B cell (primary cell): ENCODE results near the gene ZNF646. TPM values are rescaled to one million over a fixed set of nuclear protein-coding genes. Genes with fewer than 3 reads are reported as not detected.

Experiments
- ATAC-seq: fragments of 200-7000 bp; cut with Tn5 transposase; one replicate; pipeline ENCODE4 v1.10.0; 2021; ENCODE audit warnings: low read depth, mild to moderate bottlenecking, moderate number of reproducible peaks, moderate library complexity
- CTCF ChIA-PET: fragments of 350-600 bp; sonication (Branson Sonifier 250); formaldehyde crosslinking; loops from one replicate; lab custom pipeline; 2021; ENCODE audit warnings: antibody characterized with exemption, inconsistent platforms; lab: Charles Lee
- POLR2A ChIA-PET: fragments of 350-600 bp; sonication (Branson Sonifier 250); formaldehyde crosslinking; loops from one replicate; lab custom pipeline; 2021; ENCODE audit warnings: antibody characterized with exemption; lab: Charles Lee
- DNase-seq: peaks from one replicate; pipeline ENCODE4 v3.0.0; 2013
- H2AFZ ChIP-seq: 2 replicates; pipeline ENCODE4 v1.6.1; 2012; ENCODE audit warnings: mild to moderate bottlenecking, low read depth, low read length; ENCODE audit not compliant: insufficient read depth, poor library complexity, severe bottlenecking
- H3K27ac ChIP-seq, 2 donors: 1 replicate in 1 of 2; 2 replicates in 1 of 2; pipeline ENCODE4 v1.5.1; 2012 to 2013; ENCODE audit warnings: low read length in 2 of 2, mild to moderate bottlenecking in 2 of 2, moderate library complexity in 1 of 2
- H3K27me3 ChIP-seq, 4 experiments: fragments of 200-600 bp in 1 of 4; sonication (generic) in 1 of 4; replicated peaks in 1 of 4; 1 replicate in 2 of 4; 2 replicates in 2 of 4; pipeline versions ENCODE4 v1.6.1 to v1.7.0; 2013 to 2016; ENCODE audit warnings: low read length in 3 of 4, mild to moderate bottlenecking in 2 of 4, mixed read lengths in 1 of 4, moderate library complexity in 1 of 4; ENCODE audit not compliant: insufficient read depth in 4 of 4, control insufficient read depth in 3 of 4; ENCODE audit errors: control extremely low read depth in 1 of 4
- H3K36me3 ChIP-seq, 2 experiments: replicated peaks in 1 of 2; 1 replicate in 1 of 2; 2 replicates in 1 of 2; pipeline versions ENCODE4 v1.6.1 to v1.7.1; 2013; ENCODE audit warnings: low read length in 1 of 2; ENCODE audit not compliant: insufficient read depth in 2 of 2, control insufficient read depth in 1 of 2; ENCODE audit errors: control extremely low read depth in 1 of 2, extremely low read depth in 1 of 2
- H3K4me1 ChIP-seq, 2 donors: fragments of 200-600 bp in 1 of 2; sonication (generic) in 1 of 2; 1 replicate in 1 of 2; 2 replicates in 1 of 2; pipeline versions ENCODE4 v1.5.1 to v1.6.1; 2013 to 2017; ENCODE audit warnings: low read length in 2 of 2; ENCODE audit not compliant: control insufficient read depth in 2 of 2, insufficient read depth in 2 of 2
- H3K4me2 ChIP-seq: replicated peaks from 2 replicates; pipeline ENCODE3; 2012; ENCODE audit warnings: mild to moderate bottlenecking, low read depth, low read length; ENCODE audit not compliant: poor library complexity, severe bottlenecking
- H3K4me3 ChIP-seq, 5 experiments: fragments of 200-600 bp in 1 of 5; sonication (generic) in 1 of 5; 1 replicate in 3 of 5; 2 replicates in 2 of 5; pipeline versions ENCODE4 v1.5.1 to v1.7.0; 2011 to 2016; ENCODE audit warnings: low read length in 4 of 5, mild to moderate bottlenecking in 4 of 5, low read depth in 2 of 5, control low read depth in 1 of 5, moderate library complexity in 1 of 5; ENCODE audit not compliant: insufficient read depth in 1 of 5; ENCODE audit errors: control extremely low read depth in 1 of 5, extremely low read depth in 1 of 5
- H3K79me2 ChIP-seq: fragments of 200-600 bp; sonication (generic); one replicate; pipeline ENCODE4 v1.6.0; 2016; ENCODE audit warnings: low read length; ENCODE audit not compliant: control insufficient read depth, insufficient read depth
- H3K9ac ChIP-seq: fragments of 200-600 bp; sonication (generic); 2 replicates; pipeline ENCODE4 v1.6.1; 2017; ENCODE audit warnings: mild to moderate bottlenecking, low read length, moderate library complexity
- H3K9me3 ChIP-seq, 3 donors: one replicate each; pipeline versions ENCODE4 v1.6.1 to v1.7.1; 2013; ENCODE audit warnings: low read length in 2 of 3; ENCODE audit not compliant: control insufficient read depth in 2 of 3, insufficient read depth in 1 of 3; ENCODE audit errors: control extremely low read depth in 1 of 3
- H4K20me1 ChIP-seq: 2 replicates; pipeline ENCODE4 v1.6.0; 2012; ENCODE audit warnings: mild to moderate bottlenecking, low read length; ENCODE audit not compliant: insufficient read depth, control insufficient read depth, poor library complexity, severe bottlenecking
- H3K27ac Mint-ChIP-seq: one replicate; pipeline ENCODE4 v1.8.0; 2021; ENCODE audit warnings: mixed read lengths
- H3K27me3 Mint-ChIP-seq: one replicate; pipeline ENCODE4 v1.8.0; 2021; ENCODE audit warnings: mixed read lengths
- H3K4me1 Mint-ChIP-seq: one replicate; pipeline ENCODE4 v1.8.0; 2021; ENCODE audit warnings: mixed read lengths
- H3K4me3 Mint-ChIP-seq: one replicate; pipeline ENCODE4 v1.8.0; 2021; ENCODE audit warnings: mixed read lengths
- H3K9me3 Mint-ChIP-seq: one replicate; pipeline ENCODE4 v1.8.0; 2022; ENCODE audit warnings: mixed read lengths; ENCODE audit not compliant: insufficient read depth
- EZH2 ChIP-seq: IDR thresholded peaks from 2 replicates; pipeline ENCODE4 v1.6.1; 2012; ENCODE audit warnings: borderline replicate concordance, low read depth, mild to moderate bottlenecking, moderate library complexity, low read length; ENCODE audit not compliant: insufficient read depth, poor library complexity, severe bottlenecking
- WGBS: methylation state at CpG from one replicate; pipeline ENCODE4 v1.1.5; 2013; ENCODE audit warnings: missing lambda C conversion rate; ENCODE audit not compliant: insufficient coverage; 5-methylcytosine and 5-hydroxymethylcytosine counted together
- intact Hi-C: fragments of 100-400 bp; cut with micrococcal nuclease; formaldehyde crosslinking; loops from one replicate; pipeline ENCODE4 v1.10.0; 2022
- polyA plus RNA-seq: library from polyadenylated mRNA; depleted of rRNA; stranded (reverse); fragments of >200 nt; gene quantifications from 2 replicates; pipeline ENCODE4 v1.2.3, GENCODE V29; 2012
- total RNA-seq, 2 donors: library from RNA; stranded (reverse); fragments of 120-200 nt in 1 of 2; gene quantifications; 1 replicate in 1 of 2; 2 replicates in 1 of 2; pipeline versions ENCODE4 v1.2.3 to v1.2.4, GENCODE V29; 2013 to 2022
- TF ChIP-seq, protein P1 (sequence below): fragments of 200-600 bp; IDR thresholded peaks from one replicate; pipeline ENCODE4 v1.8.0; 2022; ENCODE audit warnings: antibody characterized with exemption, mild to moderate bottlenecking

The ZNF646 gene
- total and polyA plus RNA-seq, 2 donors (not counting 1 experiment from before 2014, with no cell fraction given): 14.7 to 45.9 TPM

DNA sequence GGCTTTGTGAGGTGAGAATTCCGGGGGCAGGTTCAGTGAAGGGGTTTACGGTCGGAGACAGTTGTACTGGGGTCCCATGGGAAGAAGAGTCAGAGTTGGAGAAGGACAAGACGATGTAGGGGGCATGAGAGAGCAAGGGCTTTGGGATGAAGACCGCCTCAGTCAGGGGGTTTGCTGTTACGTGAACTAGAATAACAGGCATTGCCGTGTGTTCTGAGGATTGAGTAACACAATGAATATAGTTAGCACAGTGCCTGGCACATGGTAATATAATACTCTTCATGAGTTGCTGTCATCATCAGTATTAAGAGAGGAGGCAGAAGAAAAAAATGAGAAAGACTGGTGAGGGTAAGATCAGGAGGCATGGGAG lies 577 bp downstream of the ZNF646 start:
- Mint-ChIP-seq H3K4me1 (peaks cover 39% of the 10 kb centered on the region), H3K9me3 (no peaks in the 10 kb centered on the region), H3K4me3 (peak overlapping the region; percentile 95), H3K27ac (peak overlapping the region; percentile 96), H3K27me3 (no peaks in the 10 kb centered on the region)
- peaks cover 0 to 31% of the 10 kb centered on the region in 2 experiments for H3K36me3 ChIP-seq
- peaks cover 20 to 25% of the 10 kb centered on the region in 2 donors for H3K4me1 ChIP-seq
- H3K27me3 ChIP-seq: no peaks in the 10 kb centered on the region
- H3K9me3 ChIP-seq: peaks cover 0 to 3% (median 0%) of the 10 kb centered on the region in 3 donors
- peaks cover 62% of the 10 kb centered on the region for H3K79me2 ChIP-seq
- no peak for ATAC-seq
- WGBS: 3% methylated on average over 6 of the region's 7 CpGs
- H3K27ac ChIP-seq: peak overlapping the region; percentile 75 to 89
- peak; percentile 19 for DNase-seq
- peak overlapping the region; percentile 73 to 99 (median 91) for H3K4me3 ChIP-seq
- no peak for TF ChIP-seq EZH2
- TF ChIP-seq, protein P1, sequence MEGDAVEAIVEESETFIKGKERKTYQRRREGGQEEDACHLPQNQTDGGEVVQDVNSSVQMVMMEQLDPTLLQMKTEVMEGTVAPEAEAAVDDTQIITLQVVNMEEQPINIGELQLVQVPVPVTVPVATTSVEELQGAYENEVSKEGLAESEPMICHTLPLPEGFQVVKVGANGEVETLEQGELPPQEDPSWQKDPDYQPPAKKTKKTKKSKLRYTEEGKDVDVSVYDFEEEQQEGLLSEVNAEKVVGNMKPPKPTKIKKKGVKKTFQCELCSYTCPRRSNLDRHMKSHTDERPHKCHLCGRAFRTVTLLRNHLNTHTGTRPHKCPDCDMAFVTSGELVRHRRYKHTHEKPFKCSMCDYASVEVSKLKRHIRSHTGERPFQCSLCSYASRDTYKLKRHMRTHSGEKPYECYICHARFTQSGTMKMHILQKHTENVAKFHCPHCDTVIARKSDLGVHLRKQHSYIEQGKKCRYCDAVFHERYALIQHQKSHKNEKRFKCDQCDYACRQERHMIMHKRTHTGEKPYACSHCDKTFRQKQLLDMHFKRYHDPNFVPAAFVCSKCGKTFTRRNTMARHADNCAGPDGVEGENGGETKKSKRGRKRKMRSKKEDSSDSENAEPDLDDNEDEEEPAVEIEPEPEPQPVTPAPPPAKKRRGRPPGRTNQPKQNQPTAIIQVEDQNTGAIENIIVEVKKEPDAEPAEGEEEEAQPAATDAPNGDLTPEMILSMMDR: no peak
- CTCF ChIA-PET: interaction anchor here (0.8 to 1.4 kb wide), 5 partner anchors 23 to 308 kb away, joined by 3 to 5 read pairs (median 3); partner anchors contain the start of gene STX4
- H4K20me1 ChIP-seq: peaks cover 32% of the 10 kb centered on the region
- peak overlapping the region; percentile 94 for H2AFZ ChIP-seq
- POLR2A ChIA-PET: interaction anchor here (1.0 to 2.4 kb wide), 8 partner anchors 9 to 799 kb away, joined by 3 to 28 read pairs (median 12); partner anchors contain the start of genes ARMC5, FUS, KAT8 and STX4
- H3K9ac ChIP-seq: peak overlapping the region; percentile 89
- intact Hi-C loops: loop anchor here (1.0 to 5.0 kb wide), 9 partner anchors 20 to 1112 kb away; partner anchors contain the start of genes ARMC5, BCKDK, FBXL19 and KAT8
- H3K4me2 ChIP-seq: peak overlapping the region; percentile 78

DNA sequence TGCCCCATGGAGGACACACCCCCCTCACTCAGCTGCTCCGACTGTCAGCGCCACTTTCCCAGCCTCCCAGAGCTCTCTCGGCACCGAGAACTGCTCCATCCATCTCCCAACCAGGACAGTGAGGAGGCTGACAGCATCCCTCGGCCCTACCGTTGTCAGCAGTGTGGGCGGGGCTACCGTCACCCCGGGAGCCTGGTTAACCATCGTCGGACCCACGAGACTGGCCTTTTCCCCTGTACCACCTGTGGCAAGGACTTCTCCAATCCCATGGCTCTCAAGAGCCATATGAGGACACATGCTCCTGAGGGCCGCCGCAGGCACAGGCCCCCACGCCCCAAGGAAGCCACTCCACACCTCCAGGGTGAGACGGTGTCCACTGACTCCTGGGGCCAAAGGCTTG lies 2.1 kb downstream of the ZNF646 start:
- H3K4me1 ChIP-seq: peaks cover 20 to 25% of the 10 kb centered on the region in 2 donors
- H3K4me3 ChIP-seq: no peak overlapping the region
- no peak overlapping the region for H3K27ac Mint-ChIP-seq
- intact Hi-C loops: no loop called here
- peaks cover 0 to 46% of the 10 kb centered on the region in 2 experiments for H3K36me3 ChIP-seq
- peaks cover 76% of the 10 kb centered on the region for H3K79me2 ChIP-seq
- H3K4me2 ChIP-seq: no peak overlapping the region
- peaks cover 0 to 3% (median 0%) of the 10 kb centered on the region in 3 donors for H3K9me3 ChIP-seq
- no peaks in the 10 kb centered on the region for H3K27me3 ChIP-seq
- H3K27me3 Mint-ChIP-seq: no peaks in the 10 kb centered on the region
- CTCF ChIA-PET: interaction anchor here (1.0 kb wide), 1 partner anchor 91 kb away, joined by 3 read pairs; the partner anchor contains the start of gene HSD3B7
- H3K9ac ChIP-seq: no peak overlapping the region
- H2AFZ ChIP-seq: no peak overlapping the region
- DNase-seq (no peak), ATAC-seq (no peak)
- no peak overlapping the region for H3K27ac ChIP-seq
- POLR2A ChIA-PET: no interaction called here
- 93% methylated on average over 16 of the region's 16 CpGs for WGBS
- H3K4me3 Mint-ChIP-seq: peak overlapping the region; percentile 29
- H3K9me3 Mint-ChIP-seq: no peaks in the 10 kb centered on the region
- H4K20me1 ChIP-seq: peaks cover 48% of the 10 kb centered on the region
- TF ChIP-seq, protein P1: no peak
- no peak for TF ChIP-seq EZH2
- H3K4me1 Mint-ChIP-seq: peaks cover 43% of the 10 kb centered on the region
